Kidney (tissue), 14 donors: ENCODE data around the gene PLXNB1. TPM values are rescaled to one million over a fixed set of nuclear protein-coding genes. Genes with fewer than 3 reads are reported as not detected.

Experiments used
- DNase-seq, 5 donors: peaks; one replicate each; pipeline ENCODE4 v3.0.0-alpha.2; 2013 to 2020
- FAIRE-seq: peaks from 2 replicates; lab custom pipeline; 2012; peaks lifted over from hg19 to GRCh38; lab: Jason Lieb, UNC
- H3K27ac ChIP-seq, 2 donors: one replicate each; pipeline ENCODE4 v1.7.0; 2013; ENCODE audit warnings: low read depth in 2 of 2, low read length in 2 of 2, inconsistent platforms in 1 of 2
- H3K27me3 ChIP-seq: one replicate; pipeline ENCODE4 v1.7.1; 2013; ENCODE audit warnings: low read length, inconsistent platforms; ENCODE audit not compliant: control insufficient read depth, insufficient read depth
- H3K36me3 ChIP-seq, 3 donors: one replicate each; pipeline versions ENCODE4 v1.7.0 to v1.7.1; 2013; ENCODE audit warnings: low read length in 3 of 3, control low read depth in 1 of 3, inconsistent platforms in 1 of 3; ENCODE audit not compliant: insufficient read depth in 3 of 3, control insufficient read depth in 2 of 3
- H3K4me1 ChIP-seq, 3 donors: one replicate each; pipeline versions ENCODE4 v1.7.0 to v1.7.1; 2013; ENCODE audit warnings: low read length in 3 of 3, inconsistent platforms in 1 of 3, low read depth in 1 of 3; ENCODE audit not compliant: control insufficient read depth in 2 of 3, insufficient read depth in 2 of 3
- H3K4me3 ChIP-seq, 3 donors: one replicate each; pipeline versions ENCODE4 v1.7.0 to v1.8.1; 2013; ENCODE audit warnings: low read length in 3 of 3, control low read depth in 1 of 3, inconsistent platforms in 1 of 3
- H3K9ac ChIP-seq, 3 donors: one replicate each; pipeline versions ENCODE4 v1.7.0 to v1.7.1; 2013; ENCODE audit warnings: low read length in 3 of 3, control low read depth in 1 of 3, inconsistent platforms in 1 of 3
- H3K9me3 ChIP-seq, 3 donors: one replicate each; pipeline versions ENCODE4 v1.7.0 to v1.7.1; 2013; ENCODE audit warnings: low read length in 3 of 3, control low read depth in 1 of 3, inconsistent platforms in 1 of 3; ENCODE audit not compliant: control insufficient read depth in 2 of 3, insufficient read depth in 1 of 3
- CTCF ChIP-seq: IDR thresholded peaks from 3 replicates; pipeline ENCODE4 v1.5.1; 2012; ENCODE audit warnings: mild to moderate bottlenecking, moderate library complexity, borderline replicate concordance; ENCODE audit not compliant: insufficient read depth; ENCODE audit errors: extremely low read depth
- intact Hi-C: fragments of 100-400 bp; cut with DNase I; formaldehyde crosslinking; loops from one replicate; pipeline ENCODE4 v1.11.1; 2022
- polyA plus RNA-seq: library from polyadenylated mRNA; stranded (reverse); fragments of 350-450 nt; fragmentation: Illumina TruSeq; extraction: RNeasy Lipid Tissue Mini Kit (QIAGEN cat#74804); gene quantifications from one replicate; pipeline ENCODE4 v1.2.3, GENCODE V29; 2014; ENCODE audit warnings: low read depth, low replicate concordance; ENCODE audit not compliant: insufficient read depth
- total RNA-seq: library from RNA; stranded (reverse); fragmentation: NEBNext Ultra II Directional; extraction: Animal tissue kit (Norgen Biotek cat#: 25700); gene quantifications from one replicate; pipeline ENCODE4 v1.2.1, GENCODE V29; 2021
- donor health status: control.
- donor health status: control.
- donor health status: control.
- donor health status: control.
- donor health status: control.
- donor health status: DM: yes; HTN: yes; CAD: no.
- donor health status: Normal renal cell carcinoma (clear cell type).

Gene PLXNB1
- total and polyA plus RNA-seq, 2 donors from 2014 or later: 101 to 224 TPM

- peaks cover 0 to 55% (median 54%) of the 10 kb centered on the region in 3 donors for H3K36me3 ChIP-seq
- DNase-seq (peak in 1 of 5 donors; percentile 6), FAIRE-seq (no peak)
These were observed 22.3 kb downstream of the PLXNB1 start for GRCh38 chr3:48407542-48408099.

GRCh38 chr3:48406443-48407431 lies 23.1 kb downstream of the PLXNB1 start:
- Histone ChIP-seq H3K4me1 (peaks cover 0 to 3% (median 0%) of the 10 kb centered on the region in 3 donors), H3K9ac (no peak overlapping the region), H3K36me3 (peaks cover 0 to 49% (median 48%) of the 10 kb centered on the region in 3 donors), H3K27ac (no peak overlapping the region), H3K27me3 (no peaks in the 10 kb centered on the region), H3K4me3 (no peak overlapping the region), H3K9me3 (no peaks in the 10 kb centered on the region)
- intact Hi-C loops: no loop called here
- DNase-seq (peak in 3 of 5 donors; percentile 6 to 37 (median 26)), FAIRE-seq (no peak)
- no peak for TF ChIP-seq CTCF

More at GRCh38 chr3:48407542-48408099, 22.3 kb downstream of the PLXNB1 start:
- no peak for TF ChIP-seq CTCF
- Histone ChIP-seq H3K9ac (no peak overlapping the region), H3K9me3 (no peaks in the 10 kb centered on the region), H3K27me3 (no peaks in the 10 kb centered on the region), H3K4me3 (no peak overlapping the region), H3K27ac (no peak overlapping the region), H3K4me1 (no peaks in the 10 kb centered on the region)
- intact Hi-C loops: no loop called here

GRCh38 chr3:48405971-48406370 lies 23.9 kb downstream of the PLXNB1 start:
- no peak for TF ChIP-seq CTCF
- intact Hi-C loops: no loop called here
- peaks cover 0 to 46% (median 43%) of the 10 kb centered on the region in 3 donors for H3K36me3 ChIP-seq
- no peak overlapping the region for H3K4me3 ChIP-seq
- FAIRE-seq: no peak
- H3K9me3 ChIP-seq: no peaks in the 10 kb centered on the region
- H3K4me1 ChIP-seq: peaks cover 0 to 3% (median 0%) of the 10 kb centered on the region in 3 donors
- DNase-seq: peak in 1 of 5 donors; percentile 8
- no peak overlapping the region for H3K27ac ChIP-seq
- no peak overlapping the region for H3K9ac ChIP-seq
- H3K27me3 ChIP-seq: no peaks in the 10 kb centered on the region
